ENCODE measurements around the gene E2F4. TPM values are rescaled to one million over a fixed set of nuclear protein-coding genes. Genes with fewer than 3 reads are reported as not detected.

Gene E2F4
- total RNA-seq, 1 donor from 2014 or later: 97.0 TPM

DNA sequence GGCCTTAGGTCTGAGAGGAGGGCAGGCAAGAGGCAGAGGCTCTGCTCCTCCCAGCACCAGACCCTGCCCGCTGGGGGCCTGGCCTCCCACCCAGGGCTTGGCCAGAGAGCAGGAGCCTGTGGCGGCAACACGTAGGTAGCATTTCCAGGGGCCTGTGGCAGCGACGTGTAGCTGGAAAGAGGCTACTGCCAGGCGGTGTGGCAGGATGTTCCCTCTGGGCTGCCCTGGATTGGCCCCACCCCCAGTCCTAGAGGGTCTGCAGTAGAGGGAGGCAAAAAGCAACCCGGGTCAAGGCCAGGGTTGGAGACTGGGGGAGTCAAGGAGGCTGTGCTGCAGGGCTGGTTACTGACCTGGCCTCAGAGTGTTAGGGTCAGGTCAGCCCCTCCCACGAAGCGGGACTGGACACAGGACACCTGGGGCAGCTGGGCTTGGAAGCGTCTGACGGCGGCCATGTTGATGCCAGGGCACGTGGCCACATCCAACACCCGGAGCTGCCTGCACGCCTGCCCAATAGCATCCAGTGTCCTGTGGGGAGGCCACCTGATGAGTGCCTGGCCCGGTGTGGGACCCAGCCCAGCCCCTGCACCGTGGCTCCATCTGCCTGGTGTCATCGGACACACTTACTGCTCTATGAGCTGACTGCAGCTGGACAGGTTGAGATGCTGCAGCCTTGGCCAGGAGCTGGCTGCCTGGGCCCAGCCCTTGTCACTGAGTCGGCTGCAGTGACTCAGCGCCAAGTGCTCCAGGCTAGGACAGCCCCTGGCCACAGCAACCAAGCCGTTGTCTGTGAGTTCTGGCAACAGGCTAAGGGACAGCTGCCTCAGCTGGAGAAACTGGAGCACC is 15.5 kb downstream of the E2F4 start:
- no peak for DNase-seq (ENCODE audit: low read depth, low spot score)
- Mint-ChIP-seq H3K27ac (ENCODE audit: unreplicated experiment) (no peak overlapping the region), H3K27me3 (ENCODE audit: low read depth) (peaks cover 2% of the 10 kb centered on the region), H3K9me3 (no peaks in the 10 kb centered on the region), H3K4me1 (peaks cover 6% of the 10 kb centered on the region), H3K4me3 (no peak overlapping the region), H3K36me3 (ENCODE audit: low read depth) (no peaks in the 10 kb centered on the region)
- TF ChIP-seq, protein P1, sequence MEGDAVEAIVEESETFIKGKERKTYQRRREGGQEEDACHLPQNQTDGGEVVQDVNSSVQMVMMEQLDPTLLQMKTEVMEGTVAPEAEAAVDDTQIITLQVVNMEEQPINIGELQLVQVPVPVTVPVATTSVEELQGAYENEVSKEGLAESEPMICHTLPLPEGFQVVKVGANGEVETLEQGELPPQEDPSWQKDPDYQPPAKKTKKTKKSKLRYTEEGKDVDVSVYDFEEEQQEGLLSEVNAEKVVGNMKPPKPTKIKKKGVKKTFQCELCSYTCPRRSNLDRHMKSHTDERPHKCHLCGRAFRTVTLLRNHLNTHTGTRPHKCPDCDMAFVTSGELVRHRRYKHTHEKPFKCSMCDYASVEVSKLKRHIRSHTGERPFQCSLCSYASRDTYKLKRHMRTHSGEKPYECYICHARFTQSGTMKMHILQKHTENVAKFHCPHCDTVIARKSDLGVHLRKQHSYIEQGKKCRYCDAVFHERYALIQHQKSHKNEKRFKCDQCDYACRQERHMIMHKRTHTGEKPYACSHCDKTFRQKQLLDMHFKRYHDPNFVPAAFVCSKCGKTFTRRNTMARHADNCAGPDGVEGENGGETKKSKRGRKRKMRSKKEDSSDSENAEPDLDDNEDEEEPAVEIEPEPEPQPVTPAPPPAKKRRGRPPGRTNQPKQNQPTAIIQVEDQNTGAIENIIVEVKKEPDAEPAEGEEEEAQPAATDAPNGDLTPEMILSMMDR (conservative IDR thresholded peaks at IDR 0.05): no peak

DNA sequence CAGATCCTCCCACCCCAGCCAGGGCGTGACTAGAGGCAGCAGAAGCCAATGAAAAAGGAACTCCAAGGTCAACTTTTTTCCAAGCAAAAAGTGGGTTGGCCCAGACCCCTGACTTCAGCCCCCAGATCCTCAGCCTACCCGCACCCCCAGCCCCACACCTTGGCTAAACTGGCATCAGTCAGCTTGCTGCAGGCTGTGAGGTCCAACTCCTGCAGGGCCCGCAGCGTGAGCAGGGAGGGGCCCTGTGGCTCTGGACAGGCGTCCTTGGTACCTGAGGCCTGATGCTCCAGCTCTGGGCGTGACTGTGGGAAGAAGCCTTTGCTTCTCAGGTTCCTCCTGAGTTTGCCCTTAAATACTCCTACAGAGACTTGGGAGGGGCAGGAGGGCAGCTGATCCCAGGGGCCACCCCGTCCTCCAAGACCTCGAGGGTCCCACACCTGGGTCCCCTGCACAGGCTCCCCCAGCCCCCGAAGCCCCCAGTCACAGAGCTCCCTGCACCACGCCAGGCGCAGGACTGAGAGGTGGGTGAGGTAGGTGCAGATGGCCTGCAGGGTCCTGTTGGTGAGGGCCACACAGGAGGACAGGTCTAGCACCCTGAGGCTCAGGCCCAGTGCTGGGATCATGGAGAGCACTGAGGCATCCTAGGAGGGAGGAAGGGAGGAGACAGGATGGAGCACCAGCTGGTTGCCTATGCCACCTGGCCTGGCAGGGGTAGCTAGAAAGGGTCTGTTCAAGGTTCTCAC is 16.4 kb downstream of the E2F4 start:
- DNase-seq (ENCODE audit: low read depth, low spot score): no peak
- Mint-ChIP-seq H3K27me3 (ENCODE audit: low read depth) (peaks cover 2% of the 10 kb centered on the region), H3K9me3 (no peaks in the 10 kb centered on the region), H3K4me3 (no peak overlapping the region), H3K4me1 (peaks cover 6% of the 10 kb centered on the region), H3K36me3 (ENCODE audit: low read depth) (no peaks in the 10 kb centered on the region), H3K27ac (ENCODE audit: unreplicated experiment) (no peak overlapping the region)
- TF ChIP-seq, protein P1 (conservative IDR thresholded peaks at IDR 0.05): no peak

DNA sequence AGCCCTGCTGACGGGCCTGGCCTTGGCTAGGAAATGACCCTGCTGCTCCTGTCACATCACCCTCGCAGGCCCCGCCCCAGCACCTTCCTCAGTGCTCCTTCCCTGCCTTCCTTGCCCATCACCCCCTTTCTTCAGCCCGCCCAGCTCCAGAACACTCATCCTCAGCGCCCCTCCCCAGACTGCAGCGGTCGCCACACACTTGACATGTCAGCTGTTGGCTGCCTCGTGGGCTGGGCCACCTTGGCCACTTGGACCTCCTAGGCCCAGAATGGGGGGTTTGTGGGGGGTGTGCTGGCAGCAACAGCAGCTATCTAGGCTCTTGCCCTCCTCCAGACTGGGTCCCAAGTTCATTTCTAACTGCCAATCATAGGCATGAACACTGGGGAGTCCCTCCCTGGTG is 17.6 kb downstream of the E2F4 start:
- Mint-ChIP-seq H3K27me3 (ENCODE audit: low read depth) (peaks cover 2% of the 10 kb centered on the region), H3K9me3 (no peaks in the 10 kb centered on the region), H3K36me3 (ENCODE audit: low read depth) (no peaks in the 10 kb centered on the region), H3K27ac (ENCODE audit: unreplicated experiment) (no peak overlapping the region), H3K4me3 (no peak overlapping the region), H3K4me1 (peaks cover 6% of the 10 kb centered on the region)
- TF ChIP-seq, protein P1 (conservative IDR thresholded peaks at IDR 0.05): no peak
- DNase-seq (ENCODE audit: low read depth, low spot score): no peak

DNA sequence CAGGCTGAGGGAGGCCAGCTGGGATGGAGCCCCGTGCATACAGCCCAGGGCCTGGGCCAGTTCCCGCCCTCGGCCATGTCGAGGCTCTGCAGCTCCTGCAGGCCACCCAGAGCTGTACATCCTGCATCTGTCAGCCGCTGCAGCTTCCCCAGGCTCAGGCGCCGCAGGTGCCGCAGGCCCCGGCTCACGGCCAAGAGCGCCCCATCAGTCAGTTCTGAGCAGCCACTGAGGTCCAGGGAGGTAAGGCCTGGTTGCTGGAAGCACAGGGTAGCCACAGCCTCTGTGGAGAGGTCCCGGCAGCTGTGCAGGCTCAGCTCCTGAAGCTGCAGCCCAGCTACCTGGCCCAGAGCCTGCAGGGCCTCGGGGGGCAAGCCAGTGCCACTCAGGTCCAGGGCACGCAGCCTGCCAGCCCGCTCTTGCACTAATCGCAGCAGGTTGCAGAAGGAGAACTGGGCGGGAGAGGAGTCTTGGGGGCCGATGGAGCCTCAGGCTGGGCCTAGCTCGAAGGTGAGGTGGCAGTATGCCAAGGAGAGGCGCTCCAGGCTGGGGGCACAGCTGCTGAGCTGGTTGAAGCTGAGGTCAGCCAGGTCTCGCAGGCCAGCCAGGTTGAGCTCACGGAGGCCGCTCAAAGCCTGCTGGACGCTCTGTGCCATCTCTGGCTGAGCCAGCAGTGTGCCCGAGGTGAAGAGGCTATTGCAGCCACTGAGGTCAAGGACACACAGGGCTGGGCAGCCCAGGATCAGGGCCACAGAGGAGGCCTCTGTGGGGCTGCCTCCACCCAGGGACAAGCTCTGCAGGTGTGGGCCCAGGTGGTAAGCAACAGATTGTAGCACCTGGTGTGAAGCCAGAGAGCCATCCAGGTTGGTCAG is 18.3 kb downstream of the E2F4 start:
- TF ChIP-seq, protein P1 (conservative IDR thresholded peaks at IDR 0.05): no peak
- DNase-seq (ENCODE audit: low read depth, low spot score): no peak
- Mint-ChIP-seq H3K4me1 (peaks cover 6% of the 10 kb centered on the region), H3K27me3 (ENCODE audit: low read depth) (peaks cover 2% of the 10 kb centered on the region), H3K9me3 (no peaks in the 10 kb centered on the region), H3K27ac (ENCODE audit: unreplicated experiment) (no peak overlapping the region), H3K4me3 (no peak overlapping the region), H3K36me3 (ENCODE audit: low read depth) (no peaks in the 10 kb centered on the region)

DNA sequence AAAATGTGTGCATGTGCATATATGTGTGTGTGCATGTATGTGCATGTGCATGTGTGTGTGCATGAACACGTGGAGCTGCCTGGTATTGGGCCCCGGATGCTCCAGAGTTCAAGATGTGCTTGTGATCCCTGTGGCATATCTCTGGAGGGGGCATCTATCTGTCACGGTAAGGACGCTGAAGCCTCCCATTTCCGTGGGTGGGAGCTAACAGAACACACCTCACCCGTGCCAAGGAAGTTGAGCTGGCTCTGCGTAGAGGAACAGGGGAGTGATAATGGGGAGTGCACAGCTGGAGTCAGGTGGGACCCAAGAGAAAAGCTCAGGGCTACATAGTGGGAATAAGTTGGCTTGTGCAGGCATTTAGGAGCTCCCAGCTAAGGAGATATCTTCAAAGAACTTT is 19.7 kb downstream of the E2F4 start:
- Mint-ChIP-seq H3K27ac (ENCODE audit: unreplicated experiment) (no peak overlapping the region), H3K9me3 (no peaks in the 10 kb centered on the region), H3K4me1 (peaks cover 3% of the 10 kb centered on the region), H3K4me3 (no peak overlapping the region), H3K27me3 (ENCODE audit: low read depth) (peaks cover 2% of the 10 kb centered on the region), H3K36me3 (ENCODE audit: low read depth) (no peaks in the 10 kb centered on the region)
- TF ChIP-seq, protein P1 (conservative IDR thresholded peaks at IDR 0.05): no peak
- DNase-seq (ENCODE audit: low read depth, low spot score): no peak

Data from neural crest cell (in vitro differentiated cells).